Activated CD4-positive, alpha-beta T cell treated with anti-CD3 and anti-CD28 coated beads, Interleukin-2, Interleukin-4, amounts not matched to agents 100 ng/mL and 50 ng/mL, durations not matched to agents 16 hours and 8 hours (primary cell): Measurements from ENCODE around the gene CDKN2B.

ENCODE experiments used
- DNase-seq: peaks from one replicate; pipeline ENCODE4 v3.0.0-alpha.2; 2020; ENCODE audit warnings: low spot score

CDKN2B gene

DNA sequence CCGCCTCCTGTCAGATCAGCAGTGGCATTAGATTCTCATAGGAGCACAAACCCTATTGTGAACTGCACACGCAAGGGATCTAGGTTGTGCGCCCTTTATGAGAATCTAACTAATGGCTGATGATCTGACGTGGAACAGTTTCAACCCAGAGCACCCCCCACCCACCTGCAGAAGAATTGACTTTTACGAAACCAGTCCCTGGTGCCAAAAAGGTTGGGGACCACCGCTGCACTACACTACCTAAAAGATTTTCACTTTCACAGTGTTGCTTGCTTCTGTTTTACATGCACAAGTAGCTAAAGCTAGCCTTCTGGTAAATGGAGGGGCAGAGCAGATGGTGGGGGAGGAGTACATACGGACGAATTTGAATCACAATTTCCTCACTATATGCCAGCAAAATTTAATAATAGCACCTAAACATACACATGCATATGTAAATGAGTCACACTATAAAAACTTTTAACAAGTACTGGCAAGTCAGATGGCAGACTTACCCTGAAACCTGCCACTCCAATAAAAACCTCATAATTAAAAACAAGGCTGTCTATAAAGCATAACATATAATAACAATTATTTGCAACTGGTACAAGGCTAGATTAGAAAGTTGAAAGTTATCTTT is 24.0 kb upstream of the CDKN2B start:
- DNase-seq = no peak

DNA sequence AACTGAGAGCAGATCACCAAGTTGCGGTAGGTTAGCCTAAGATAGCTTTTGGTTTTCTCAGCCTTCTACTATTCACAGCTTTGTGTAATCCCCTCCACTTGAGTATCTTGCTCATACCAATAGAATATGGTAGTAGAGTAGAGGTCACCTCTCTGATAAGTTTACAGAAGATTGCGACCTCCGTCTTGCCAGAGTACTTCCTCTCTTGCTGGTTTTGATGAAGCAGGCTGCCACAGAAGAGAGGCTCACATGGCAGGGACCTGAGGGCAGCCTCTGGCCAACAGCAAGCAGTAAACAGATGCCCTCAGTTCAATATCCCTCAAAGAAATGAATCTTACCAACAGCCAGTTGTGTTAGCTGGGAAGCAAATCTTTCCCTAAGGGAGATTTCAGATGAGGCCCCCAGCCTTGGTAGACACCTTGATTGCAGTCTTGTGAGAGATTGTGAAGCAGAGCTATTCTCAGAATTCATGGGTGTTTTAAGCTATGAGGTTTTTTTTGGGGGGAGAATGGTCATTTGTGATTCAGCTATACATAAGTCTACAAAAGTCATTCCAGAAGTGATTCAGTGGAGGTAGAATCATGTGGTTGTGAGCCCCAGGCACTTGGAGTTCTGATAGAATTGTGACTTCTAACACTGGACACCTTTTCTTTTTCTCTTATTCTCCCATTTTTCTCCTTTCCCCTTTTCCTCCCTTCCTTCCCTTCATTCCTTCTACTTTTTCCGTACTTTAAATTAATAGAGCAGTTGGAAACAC is 22.7 kb upstream of the CDKN2B start:
- no peak for DNase-seq

DNA sequence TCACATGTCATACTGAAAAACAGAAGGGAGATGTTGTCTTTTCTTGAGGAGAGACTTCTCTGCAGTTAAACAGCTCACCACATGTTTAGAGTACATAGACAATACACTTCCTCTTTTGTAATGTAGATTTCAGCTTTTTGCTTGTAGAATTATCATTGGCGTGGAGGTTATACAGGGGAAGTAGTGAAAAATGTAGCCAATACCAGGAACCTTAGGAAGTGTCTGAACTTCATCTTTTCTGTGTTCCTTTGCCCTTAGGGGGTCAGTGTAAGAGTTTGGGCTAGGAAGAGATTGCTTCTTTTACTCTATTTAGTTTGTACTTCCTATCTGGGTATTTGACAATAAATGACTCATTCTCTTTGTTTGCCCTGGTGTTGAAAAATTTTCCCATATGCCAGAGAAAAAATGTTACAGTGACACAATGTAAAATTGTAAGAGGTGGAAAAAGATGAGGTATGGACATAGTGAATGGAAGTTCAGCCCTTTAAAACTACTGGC is 21.0 kb upstream of the CDKN2B start:
- no peak for DNase-seq

DNA sequence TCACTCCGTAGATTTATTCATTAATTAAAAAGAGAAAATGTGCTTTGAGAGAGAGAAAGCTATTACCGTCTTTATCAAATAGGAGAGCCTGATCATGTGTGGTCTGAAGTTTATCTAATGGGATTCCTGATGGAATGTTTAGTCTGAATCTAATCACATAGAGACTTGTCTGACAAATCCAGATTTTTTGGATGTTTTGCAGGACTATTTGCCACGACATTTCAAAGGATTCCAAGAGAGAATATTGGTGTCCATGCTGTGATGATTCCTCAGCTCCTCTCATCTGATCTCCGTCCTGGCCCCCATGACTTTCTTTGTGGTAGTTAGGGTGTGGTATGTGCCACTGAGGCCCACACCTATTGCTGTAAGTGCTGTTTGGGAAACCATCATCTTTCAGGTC is 20.1 kb upstream of the CDKN2B start:
- no peak for DNase-seq

DNA sequence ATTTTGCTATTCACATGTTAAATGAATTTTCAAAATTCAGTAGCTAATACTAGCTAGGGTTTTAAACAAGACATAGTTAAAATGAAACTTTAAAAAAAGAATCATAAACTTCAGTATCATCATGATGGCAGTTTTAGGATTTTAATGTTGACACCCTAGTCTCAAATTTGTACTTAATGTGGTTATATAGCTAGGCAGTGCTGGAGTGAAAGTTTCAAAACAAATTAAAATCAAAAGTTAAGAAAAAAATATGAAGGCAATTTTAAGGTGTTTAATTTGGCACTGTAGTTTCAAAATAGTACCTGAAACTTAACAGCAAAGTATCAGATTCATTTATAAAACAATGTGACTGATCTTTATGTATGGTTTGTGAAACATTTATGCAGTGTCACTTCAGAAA is 19.3 kb upstream of the CDKN2B start:
- DNase-seq = no peak

DNA sequence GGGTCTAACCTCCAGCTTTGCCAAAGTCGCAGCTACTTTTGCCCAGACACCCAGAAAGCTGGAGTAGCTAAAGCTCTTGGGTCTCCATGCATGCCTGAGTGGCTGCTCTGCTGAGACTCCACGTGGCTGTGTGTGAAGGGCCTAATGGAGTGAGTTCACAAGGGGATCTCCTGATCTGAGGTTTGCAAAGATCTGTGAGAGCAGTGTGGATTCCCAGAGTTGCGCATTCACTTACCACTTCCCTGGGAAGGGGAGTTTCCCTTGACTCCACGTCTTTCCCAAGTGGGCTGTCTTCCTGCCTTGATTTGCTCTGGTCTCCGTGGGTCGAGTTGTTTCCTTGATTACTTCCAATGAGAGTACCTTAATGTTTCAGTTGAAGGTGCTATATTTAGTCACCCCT is 17.6 kb upstream of the CDKN2B start:
- DNase-seq = no peak

DNA sequence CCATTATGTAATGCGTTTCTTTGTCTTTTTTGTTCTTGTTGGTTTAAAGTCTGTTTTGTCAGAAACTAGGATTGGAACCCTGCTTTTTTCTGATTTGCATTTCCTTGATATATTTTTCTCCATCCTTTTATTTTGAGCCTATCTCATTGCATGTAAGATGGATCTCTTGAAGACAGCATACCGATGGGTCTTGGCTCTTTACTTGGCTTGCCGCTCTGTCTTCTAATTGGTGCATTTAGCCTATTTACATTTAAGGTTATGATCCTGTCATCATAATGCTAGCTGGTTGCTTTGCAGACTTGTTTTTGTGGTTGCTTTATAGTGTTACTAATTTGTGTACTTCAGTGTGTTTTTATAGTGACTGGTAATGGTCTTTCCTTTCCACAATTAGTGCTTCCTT is 13.3 kb upstream of the CDKN2B start:
- no peak for DNase-seq

DNA sequence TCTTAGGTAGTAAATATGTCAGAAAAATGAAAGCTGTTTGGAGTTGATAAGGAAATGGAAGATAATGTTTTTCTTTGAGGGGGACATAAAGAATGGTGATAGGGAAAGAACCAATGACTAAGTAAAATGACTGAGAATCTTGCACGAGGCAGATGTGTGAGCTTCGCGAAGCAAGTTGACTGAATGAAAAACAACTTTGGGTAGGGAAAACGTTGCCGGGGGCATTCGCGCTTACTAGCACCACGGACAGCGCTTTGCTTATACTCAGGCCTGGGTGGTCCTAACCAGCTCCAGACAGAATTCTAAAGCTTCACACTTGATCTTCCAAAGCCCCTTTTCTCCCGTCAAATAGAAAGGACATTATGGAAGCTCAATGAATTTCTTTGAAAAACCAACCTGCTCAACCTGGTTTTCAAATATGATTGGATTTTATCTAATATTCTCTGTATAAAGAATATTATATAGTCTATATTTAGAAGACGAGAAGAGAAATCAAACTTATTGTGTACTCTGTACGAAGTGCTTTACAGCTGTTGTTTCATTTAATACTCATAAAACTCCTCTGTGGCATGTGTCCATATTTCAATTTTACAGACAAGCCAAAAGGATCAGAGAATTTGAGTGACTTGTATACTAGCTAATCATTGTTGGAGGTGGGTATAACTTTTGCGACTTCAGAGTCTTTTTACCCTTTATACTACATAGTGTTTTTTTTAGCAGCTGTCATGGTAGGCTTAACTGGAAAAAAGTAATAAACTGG is 1.9 kb upstream of the CDKN2B start:
- no peak for DNase-seq

DNA sequence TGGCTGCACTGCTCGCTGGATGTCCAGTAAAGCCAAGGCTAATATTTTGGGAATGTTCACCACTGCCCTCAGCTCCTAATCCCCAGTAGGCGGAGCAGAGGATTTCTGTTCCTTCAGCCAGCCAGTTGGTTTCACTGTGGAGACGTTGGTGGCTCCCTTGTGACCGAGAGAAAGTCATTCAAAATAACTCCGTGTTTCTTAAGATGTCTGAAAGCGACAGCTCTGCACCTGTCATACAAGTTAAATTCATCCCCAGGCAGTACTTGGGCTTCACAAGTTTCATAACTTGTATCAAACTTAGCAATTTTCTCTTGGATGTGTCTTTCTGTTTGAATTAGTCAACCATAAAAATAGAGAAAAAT is 382 bp upstream of the CDKN2B start:
- DNase-seq = no peak

DNA sequence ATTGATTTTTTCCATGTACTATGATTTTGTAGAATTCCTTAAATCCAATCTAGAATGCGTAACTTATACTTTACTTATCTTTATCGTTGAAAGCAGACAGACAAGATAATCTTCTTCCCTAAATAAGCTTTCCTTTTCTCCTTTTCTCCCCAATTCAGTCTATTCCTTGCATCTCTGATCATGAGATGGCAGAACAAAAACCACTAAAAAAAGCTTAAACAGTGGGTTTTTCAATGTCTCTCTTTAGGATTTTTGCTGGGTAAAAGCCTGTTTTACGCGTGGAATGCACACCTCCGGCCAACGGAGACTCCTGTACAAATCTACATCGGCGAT is 755 bp downstream of the CDKN2B start:
- DNase-seq = no peak

DNA sequence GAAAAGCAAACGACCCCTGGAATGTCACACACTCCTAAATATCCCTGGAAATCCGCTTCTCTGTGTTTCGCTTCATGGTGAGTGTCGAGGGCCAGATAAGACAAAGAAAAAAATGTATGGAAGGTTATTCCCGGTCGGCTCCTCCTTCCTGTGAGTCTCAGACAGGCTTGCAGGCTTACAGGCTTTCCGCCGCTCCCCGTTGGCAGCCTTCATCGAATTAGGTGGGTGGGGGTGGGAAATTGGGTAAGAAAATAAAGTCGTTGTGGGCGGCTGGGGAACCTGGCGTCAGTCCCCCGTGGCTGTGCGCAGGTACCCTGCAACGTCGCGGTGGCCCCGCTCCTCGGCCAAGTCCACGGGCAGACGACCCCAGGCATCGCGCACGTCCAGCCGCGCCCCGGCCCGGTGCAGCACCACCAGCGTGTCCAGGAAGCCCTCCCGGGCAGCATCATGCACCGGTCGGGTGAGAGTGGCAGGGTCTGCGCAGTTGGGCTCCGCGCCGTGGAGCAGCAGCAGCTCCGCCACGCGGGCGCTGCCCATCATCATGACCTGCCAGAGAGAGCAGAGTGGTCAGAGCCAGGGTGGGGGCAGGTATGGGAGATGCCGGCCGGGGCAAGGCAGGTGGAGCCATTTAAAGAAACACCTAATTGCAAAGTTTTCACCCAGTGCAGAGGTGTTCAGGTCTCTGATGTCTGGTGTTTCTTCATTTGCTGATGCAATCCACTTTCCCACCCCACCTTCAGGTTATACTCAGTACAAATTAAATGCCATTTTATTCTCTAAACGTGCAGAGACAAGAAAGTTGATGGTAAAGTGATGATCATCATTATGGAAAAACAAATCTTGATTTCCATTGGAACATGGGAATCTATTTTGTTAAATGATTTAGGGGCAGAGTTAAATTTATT is 3.2 kb downstream of the CDKN2B start:
- DNase-seq = no peak

DNA sequence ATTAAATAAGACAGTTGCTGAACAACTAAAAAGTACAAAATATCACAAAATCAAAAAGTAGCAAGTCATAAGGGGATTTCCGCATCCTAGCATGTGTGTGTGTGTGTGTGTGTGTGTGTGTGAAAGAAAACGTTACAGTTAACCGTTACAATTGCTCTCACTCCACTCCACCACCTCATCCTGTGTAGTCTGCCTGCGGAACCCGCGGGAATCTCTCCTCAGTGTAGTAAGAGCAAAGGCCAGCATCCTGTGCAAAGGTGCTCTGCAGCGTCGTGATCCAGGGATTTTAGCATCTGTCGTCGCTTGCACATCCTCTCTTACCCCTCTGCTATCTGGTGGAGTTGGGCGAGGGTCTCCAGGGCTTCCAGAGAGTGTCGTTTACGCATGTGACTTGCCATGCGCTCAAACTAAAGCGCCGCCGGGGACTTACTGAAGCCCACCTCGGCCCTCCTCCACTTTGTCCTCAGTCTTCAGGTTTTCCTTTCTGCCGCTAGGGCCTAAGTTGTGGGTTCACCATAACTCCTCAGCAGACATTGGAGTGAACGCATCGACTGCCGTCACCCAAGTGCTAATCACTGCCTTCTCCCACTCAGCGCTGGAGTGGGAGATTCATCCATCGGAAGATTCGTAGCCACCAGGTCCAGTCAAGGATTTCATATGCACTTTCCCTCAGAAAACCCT is 3.9 kb downstream of the CDKN2B start:
- DNase-seq = peak; percentile 13

DNA sequence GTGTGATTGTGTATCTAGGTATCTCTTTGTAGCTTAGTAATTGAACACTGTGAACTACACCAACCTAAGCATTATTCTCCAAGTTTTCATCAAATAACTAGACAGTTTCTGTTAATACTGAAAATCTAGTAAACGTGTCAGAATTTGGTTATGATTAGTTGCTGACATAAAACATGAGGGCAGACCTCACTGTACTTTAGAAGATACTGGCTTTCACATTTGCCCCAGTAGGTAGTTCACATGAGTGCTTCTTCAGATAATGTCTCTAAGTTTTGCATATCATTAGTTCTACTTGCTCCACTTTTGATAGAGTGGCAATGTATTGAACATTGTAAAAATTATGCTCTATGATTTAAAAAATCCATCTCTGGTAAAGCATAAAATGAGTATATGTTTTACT is 7.1 kb downstream of the CDKN2B start:
- no peak for DNase-seq

DNA sequence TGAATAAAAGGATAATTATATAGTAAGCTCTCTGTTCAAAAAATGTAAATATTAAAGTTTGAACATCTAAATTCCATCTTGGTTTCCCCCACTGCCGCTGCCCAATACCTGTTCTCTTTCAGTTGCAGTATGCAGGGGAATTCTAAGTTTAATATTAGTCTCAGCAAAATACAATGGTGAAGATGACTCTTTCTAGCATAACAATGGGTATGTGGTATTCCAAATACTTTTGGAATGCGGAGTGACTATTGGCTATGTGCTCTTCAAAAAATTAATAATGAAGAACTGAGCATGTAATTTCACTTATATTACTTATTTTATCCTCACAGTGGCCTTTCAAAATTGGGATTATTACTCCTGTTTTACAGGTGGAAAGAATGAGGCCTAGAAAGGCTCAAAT is 11.1 kb downstream of the CDKN2B start:
- DNase-seq = no peak

DNA sequence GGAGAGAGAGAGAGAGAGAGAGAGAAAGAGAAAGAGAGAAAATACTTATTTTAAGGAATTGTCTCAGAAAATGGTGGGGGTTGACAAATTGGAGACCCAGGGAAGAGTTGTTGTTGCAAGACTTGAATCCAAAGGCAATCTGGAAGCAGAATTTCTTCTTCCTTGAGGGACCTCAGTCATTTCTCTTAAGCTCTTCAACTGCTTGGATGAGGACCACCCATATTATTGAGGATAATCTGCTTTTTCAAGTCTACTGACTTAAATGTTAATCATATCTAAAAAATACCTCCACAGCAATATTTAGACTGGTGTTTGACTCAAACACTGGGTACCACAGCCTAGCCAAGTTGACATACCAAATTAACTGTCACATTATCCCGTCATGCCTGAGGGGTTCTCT is 11.6 kb downstream of the CDKN2B start:
- no peak for DNase-seq

DNA sequence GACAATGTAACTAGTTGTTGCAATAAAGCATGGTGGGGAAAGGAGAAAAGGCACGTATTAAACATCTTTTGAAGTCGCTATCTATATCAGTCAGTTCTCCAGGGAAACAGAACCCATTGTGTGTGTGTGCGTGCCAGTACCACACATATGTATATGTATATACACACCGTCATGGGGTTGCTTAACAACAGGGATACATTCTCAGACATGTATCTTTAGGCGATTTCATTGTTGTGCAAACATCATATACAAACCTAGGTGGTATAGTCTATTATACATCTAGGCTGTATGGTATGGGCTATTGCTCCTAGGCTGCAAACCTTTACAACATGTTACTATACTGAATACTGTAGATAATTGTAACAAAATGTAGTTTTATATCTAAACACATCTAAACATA is 12.2 kb downstream of the CDKN2B start:
- no peak for DNase-seq

DNA sequence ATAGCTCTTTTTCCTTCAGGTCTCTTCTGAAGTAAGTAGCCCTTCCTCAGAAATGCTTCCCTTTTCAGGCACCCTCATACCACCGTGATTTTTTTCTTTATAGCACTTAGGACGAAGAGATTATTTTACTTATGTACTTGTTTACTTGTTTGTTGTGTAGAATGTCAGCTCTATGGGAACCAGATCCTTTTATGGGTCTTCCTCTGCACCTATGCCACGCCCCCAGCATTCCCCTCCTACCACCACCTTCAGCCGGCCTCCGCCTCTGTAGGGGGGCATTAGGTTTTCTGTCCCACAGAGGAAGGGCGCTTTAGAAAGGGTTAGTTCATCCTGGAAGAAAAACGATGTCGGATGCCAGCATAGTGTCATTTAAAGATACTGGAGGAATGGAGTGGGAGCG is 12.7 kb downstream of the CDKN2B start:
- DNase-seq = no peak

DNA sequence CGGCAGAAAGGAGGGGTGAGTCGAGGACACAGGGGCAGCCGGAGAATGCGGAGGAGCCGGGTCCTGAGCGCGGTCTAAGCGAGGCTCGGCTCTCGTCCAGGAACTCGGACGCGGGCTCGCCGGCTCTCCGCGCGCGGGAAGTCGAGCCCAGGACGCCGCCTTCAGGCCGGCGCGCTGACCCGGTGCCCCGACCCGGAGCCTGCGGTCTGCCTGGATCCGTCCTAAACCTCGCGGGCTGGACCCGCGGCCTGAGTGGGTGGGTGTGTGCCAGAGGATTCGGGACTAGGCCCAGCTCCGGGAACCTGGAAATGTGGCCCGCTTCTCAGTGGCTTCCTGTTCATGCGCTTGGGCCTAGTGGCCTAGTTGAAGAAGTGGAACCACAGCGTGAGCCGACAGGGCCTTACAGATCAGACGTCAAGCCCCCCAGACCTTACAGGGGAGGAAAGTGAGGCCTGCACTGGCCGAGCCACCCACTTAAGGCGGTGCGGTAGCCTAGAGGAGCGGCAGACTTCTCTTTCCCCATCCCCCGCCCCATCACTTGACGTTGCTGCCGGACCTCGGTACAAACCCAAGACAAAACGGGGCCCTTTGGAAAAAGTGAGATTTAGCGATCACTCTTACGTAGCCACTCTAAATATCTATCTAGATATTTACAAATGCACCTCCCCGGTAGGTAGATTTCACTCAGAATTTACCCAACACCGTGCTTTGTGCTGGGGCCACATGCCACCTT is 13.3 kb downstream of the CDKN2B start:
- no peak for DNase-seq

DNA sequence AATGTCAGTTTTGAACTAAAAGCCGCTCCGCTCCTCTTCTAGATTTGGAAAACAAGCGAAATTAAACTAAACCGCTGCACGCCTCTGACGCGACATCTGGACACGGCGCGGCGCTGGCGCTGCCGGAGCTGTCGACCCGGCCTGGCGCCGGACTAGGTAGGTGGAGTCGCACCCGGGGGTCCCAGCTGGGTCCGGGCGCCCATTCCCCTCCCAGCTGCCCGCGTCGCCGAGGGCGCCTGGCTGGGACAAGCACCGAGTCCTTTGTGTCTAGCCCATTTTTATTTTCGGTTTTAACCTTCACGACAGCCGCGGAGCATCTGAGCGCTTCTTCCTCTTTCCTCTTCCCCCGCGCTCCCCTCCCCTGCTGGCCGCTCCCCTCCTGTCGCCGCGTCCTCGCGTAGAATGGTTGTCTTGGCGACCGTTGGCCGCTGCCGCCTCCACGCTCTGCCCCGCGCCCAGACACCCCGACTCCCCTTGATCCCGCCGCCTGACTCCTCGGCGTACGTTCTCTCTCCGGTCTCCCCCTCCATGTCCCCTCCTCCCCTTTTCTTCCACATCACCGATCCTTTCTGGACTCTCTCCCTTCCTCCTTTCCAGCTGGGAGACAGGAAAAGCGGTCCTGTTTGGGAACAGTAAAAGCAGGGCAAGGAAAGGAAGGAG is 14.0 kb downstream of the CDKN2B start:
- DNase-seq = peak; percentile 72

DNA sequence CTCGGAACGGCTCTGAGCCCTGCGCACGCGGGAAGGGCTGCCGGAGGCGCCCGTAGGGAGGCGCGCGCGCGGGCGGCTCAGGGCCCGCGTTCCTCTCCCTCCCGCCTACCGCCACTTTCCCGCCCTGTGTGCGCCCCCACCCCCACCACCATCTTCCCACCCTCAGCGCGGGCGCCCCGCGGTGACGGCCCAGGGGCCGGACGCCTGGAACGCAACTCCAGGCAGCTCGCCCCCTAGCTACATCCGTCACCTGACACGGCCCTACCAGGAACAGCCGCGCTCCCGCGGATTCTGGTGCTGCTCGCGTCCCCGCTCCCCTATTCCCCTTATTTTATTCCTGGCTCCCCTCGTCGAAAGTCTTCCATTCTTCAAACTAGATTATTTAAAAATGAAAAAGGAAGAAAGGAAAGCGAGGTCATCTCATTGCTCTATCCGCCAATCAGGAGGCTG is 14.5 kb downstream of the CDKN2B start, which contains the start of gene CDKN2B-AS1:
TSS of gene CDKN2B-AS1 (plus strand) at position 236 of the 450 bp plus-strand sequence.
- DNase-seq = peak; percentile 39
